Ovary (tissue), 9 donors: ENCODE measurements around the gene NPRL2. TPM values are rescaled to one million over a fixed set of nuclear protein-coding genes. Genes with fewer than 3 reads are reported as not detected.

Experiments used
- DNase-seq, 5 donors: peaks; one replicate each; pipeline ENCODE4 v3.0.0-alpha.2; 2019 to 2020
- H3K27ac ChIP-seq, 2 donors: fragments of 200-600 bp; one replicate each; pipeline versions ENCODE4 v1.5.1 to v1.8.0; 2019 to 2022
- H3K27me3 ChIP-seq: fragments of 200-600 bp; one replicate; pipeline ENCODE4 v1.8.0; 2022
- H3K36me3 ChIP-seq: fragments of 200-600 bp; sonication (generic); one replicate; pipeline ENCODE4 v1.5.1; 2019
- H3K4me1 ChIP-seq: one replicate; pipeline ENCODE4 v1.8.1; 2013; ENCODE audit warnings: mild to moderate bottlenecking, moderate library complexity; ENCODE audit not compliant: insufficient read depth
- H3K4me3 ChIP-seq: fragments of 200-600 bp; sonication (generic); one replicate; pipeline ENCODE4 v1.5.1; 2017
- H3K9me3 ChIP-seq, 2 donors: fragments of 200-600 bp in 1 of 2; sonication (generic) in 1 of 2; one replicate each; pipeline versions ENCODE4 v1.5.1 to v1.8.1; 2013 to 2019; ENCODE audit warnings: mild to moderate bottlenecking in 1 of 2, moderate library complexity in 1 of 2
- CTCF ChIP-seq, 3 donors: fragments of 450-650 bp in 2 of 3; fragments of 200-600 bp in 1 of 3; IDR thresholded peaks; one replicate each; pipeline versions ENCODE4 v1.5.1 to v1.8.0; 2016 to 2022; ENCODE audit warnings: antibody characterized with exemption in 3 of 3, mild to moderate bottlenecking in 1 of 3
- EP300 ChIP-seq: sonication (generic); formaldehyde crosslinking; IDR thresholded peaks from one replicate; pipeline ENCODE4 v1.6.1; 2017; ENCODE audit warnings: antibody characterized with exemption
- POLR2A ChIP-seq: fragments of 450-650 bp; IDR thresholded peaks from one replicate; pipeline ENCODE4 v1.6.1; 2017; ENCODE audit warnings: antibody characterized with exemption, mild to moderate bottlenecking, moderate library complexity
- WGBS, 3 donors: extraction: QIAGEN DNeasy Blood & Tissue Kit in 1 of 3; methylation state at CpG; one replicate each; pipeline versions ENCODE4 v1.1.5 to v1.1.7; 2013 to 2017; 5-methylcytosine and 5-hydroxymethylcytosine counted together
- intact Hi-C, 4 donors: fragments of 100-400 bp; cut with DNase I; formaldehyde crosslinking; loops; one replicate each; pipeline versions ENCODE4 v1.11.0 to v1.15.1; 2022 to 2023
- polyA plus RNA-seq, 2 donors: library from polyadenylated mRNA; stranded (reverse); fragments of 200-250 nt in 1 of 2; fragments of 350-450 nt in 1 of 2; fragmentation: Illumina TruSeq in 1 of 2; extraction: RNeasy Lipid Tissue Mini Kit (QIAGEN cat#74804) in 1 of 2; gene quantifications; one replicate each; pipeline ENCODE4 v1.2.3, GENCODE V29; 2013 to 2014
- total RNA-seq, 7 donors: library from RNA; depleted of rRNA in 2 of 7; stranded (reverse); fragments of >200 nt in 2 of 7; fragmentation: NEBNext Ultra II Directional in 3 of 7; extraction: Animal tissue kit (Norgen Biotek cat#: 25700) in 3 of 7; gene quantifications; one replicate each; pipeline versions ENCODE4 v1.1.0 to v1.2.4, GENCODE V29; 2016 to 2023
- donor health status: DM: no; HTN: no; CAD: no; lungs with moderate emphysema.
- donor health status: DM: no; HTN: no; CAD: no.
- donor health status: Bipolar disorder and iron deficiency.
- donor health status: DM: yes; HTN: yes; CAD: no.
- donor health status: DM: no; HTN: no; CAD: no.
- donor health status: DM: yes; HTN: yes; CAD: no.

Gene NPRL2
- total and polyA plus RNA-seq, 9 donors: 19.4 to 26.3 (median 21.9) TPM

DNA sequence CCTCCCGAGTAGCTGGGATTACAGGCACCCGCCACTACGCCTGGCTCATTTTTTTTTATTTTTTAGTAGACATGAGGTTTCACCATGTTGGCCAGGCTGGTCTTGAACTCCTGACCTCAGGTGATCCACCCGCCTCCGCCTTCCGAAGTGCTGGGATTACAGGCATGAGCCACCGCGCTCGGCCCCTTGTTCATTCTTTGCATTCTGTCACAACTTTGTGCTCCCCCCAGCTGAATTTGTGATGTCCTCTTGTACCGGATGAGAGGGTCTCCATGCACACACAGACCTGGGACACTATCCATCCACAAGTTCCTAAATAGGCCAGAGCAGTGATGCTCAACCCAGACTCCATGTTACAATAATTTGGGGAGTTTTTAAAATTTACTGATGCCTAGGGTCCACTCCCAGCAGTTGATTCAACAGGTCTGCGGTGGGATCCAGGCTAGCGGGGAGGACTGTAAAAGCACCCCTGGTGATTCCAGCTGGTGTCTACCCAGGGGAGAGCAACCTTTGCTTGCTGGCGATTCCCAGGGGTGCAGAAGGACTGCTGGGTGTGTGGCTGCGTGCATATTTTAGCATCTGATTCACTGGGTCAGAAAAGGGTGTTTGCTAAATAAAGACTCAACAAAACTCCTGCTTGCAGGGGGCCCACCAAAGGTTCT lies 11.0 kb downstream of the NPRL2 start:
- Histone ChIP-seq H3K27ac (peak overlapping the region in 1 of 2 donors; percentile 21), H3K4me3 (peak overlapping the region; percentile 56), H3K27me3 (no peaks in the 10 kb centered on the region), H3K36me3 (no peaks in the 10 kb centered on the region), H3K9me3 (no peaks in the 10 kb centered on the region), H3K4me1 (peaks cover 13% of the 10 kb centered on the region)
- intact Hi-C loops: no loop called here
- TF ChIP-seq POLR2A (no peak), EP300 (no peak), CTCF (IDR thresholded peaks at IDR 0.05) (no peak)
- WGBS, 3 donors: 81 to 86% (median 82%) methylated on average over 14 of the region's 14 CpGs
- peak in 1 of 5 donors; percentile 42 for DNase-seq

DNA sequence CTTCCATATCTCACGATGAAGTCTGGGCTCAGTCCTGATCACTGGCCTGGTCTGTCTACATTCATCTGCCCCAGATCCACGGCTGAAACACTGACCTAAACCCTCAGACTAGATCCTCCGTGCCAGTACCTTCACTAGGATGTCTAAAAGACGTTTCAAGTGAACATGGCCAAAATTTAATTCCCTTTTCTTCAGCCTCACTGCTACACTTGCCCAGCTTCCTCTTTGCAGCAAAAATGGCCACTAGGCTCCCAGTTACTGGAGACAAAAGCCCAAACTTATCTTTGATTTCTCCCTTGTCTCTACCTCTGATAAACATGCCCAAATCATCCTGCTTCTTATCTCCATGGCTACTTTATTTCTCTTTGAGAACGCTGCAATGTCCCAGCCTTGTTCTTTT lies 11.6 kb downstream of the NPRL2 start:
- TF ChIP-seq POLR2A (no peak), CTCF (IDR thresholded peaks at IDR 0.05) (no peak), EP300 (no peak)
- Histone ChIP-seq H3K27me3 (no peaks in the 10 kb centered on the region), H3K9me3 (no peaks in the 10 kb centered on the region), H3K4me3 (no peak overlapping the region), H3K4me1 (peaks cover 14% of the 10 kb centered on the region), H3K36me3 (no peaks in the 10 kb centered on the region), H3K27ac (no peak overlapping the region)
- DNase-seq: no peak
- 74 to 77% (median 75%) methylated on average over 5 of the region's 5 CpGs for WGBS, 3 donors
- intact Hi-C loops: no loop called here

DNA sequence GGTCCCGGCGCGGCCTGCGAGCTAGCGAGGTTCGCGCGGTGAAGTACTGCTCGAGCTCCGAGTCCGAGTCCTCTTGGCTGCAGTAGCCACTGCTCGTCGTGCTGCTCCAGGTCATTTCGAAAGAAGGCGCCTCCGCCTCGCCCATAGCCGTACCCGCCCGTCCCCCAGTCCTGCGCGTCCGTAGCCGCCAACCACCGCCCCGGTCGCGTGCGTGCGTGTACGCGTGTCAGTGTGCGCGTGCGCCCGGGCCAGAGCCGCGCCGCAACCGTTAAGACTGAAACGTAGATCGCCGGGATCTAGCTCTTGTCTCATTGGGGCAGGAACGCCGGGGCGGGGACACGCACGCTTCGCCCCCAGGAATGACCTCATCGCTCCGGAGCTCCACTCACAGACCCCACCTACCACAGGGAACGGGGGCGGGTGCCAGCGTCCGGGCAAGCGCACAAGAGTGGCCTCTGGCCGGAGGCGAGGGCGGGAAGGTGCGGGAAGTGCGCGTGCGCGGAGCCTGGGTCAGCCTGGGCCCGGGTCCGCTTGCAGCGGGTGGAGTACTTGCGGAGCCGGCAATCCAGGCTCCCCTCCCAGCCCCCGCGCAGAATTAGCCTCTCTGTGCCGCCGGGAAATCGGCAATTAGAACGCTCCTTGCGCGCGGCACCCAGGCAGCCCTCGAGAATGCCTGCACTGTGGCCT lies 13.3 kb downstream of the NPRL2 start:
- peak; percentile 84 for TF ChIP-seq POLR2A
- peak; percentile 73 for TF ChIP-seq EP300
- TF ChIP-seq CTCF (IDR thresholded peaks at IDR 0.05): peak in 1 of 3 donors; percentile 41
- H3K9me3 ChIP-seq: no peaks in the 10 kb centered on the region
- peak; percentile 99 for DNase-seq
- peak overlapping the region; percentile 82 for H3K4me3 ChIP-seq
- peak overlapping the region; percentile 91 to 93 for H3K27ac ChIP-seq
- no peaks in the 10 kb centered on the region for H3K27me3 ChIP-seq
- H3K4me1 ChIP-seq: peaks cover 16% of the 10 kb centered on the region
- WGBS, 3 donors: 0% methylated on average over 42 to 79 of the region's 79 CpGs
- intact Hi-C loops: no loop called here
- H3K36me3 ChIP-seq: no peaks in the 10 kb centered on the region

DNA sequence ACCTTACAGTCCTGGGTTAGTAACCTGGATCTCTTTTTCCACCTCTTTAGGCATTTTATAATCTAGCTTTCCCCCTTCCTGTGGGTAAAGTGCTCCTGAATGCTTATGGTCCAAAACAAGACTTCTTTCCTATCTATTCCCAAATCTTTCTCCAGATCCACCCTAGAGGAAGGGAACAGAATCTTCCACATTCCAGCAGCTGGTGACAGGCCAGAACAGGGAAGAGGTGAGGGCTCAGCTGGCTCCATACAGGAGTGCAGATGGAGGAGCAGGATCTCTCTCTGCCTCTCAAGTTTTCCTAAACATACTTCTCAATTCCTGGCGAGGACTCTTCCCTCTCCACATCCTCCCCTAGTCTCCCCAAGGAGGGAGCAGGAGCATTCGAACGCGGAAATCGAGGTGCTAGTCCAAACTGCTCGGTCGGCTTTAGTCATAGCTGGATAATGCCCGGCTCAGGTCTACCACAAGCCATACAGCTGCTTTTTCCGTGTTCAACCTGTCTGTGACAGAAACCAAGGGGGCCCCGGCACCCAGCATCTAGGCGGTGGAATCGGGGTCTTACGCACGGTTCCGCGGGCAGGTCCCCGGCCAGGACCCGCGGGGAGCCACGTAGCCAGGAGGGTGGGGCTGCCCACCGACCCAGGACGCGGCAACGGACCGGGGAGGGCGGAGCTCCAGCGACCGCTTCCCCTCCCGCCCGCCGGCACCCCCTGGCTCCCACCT lies 14.0 kb downstream of the NPRL2 start:
- 0 to 1% (median 1%) methylated on average over 15 to 31 of the region's 31 CpGs for WGBS, 3 donors

More for the DNA sequence above, 14.0 kb downstream of the NPRL2 start:
- no peaks in the 10 kb centered on the region for H3K9me3 ChIP-seq
- peak overlapping the region; percentile 82 for H3K4me3 ChIP-seq
- H3K27me3 ChIP-seq: no peaks in the 10 kb centered on the region
- DNase-seq: no peak
- H3K4me1 ChIP-seq: peaks cover 16% of the 10 kb centered on the region
- H3K36me3 ChIP-seq: no peaks in the 10 kb centered on the region
- intact Hi-C loops: no loop called here
- H3K27ac ChIP-seq: peak overlapping the region; percentile 83 to 91
- TF ChIP-seq EP300: no peak
- TF ChIP-seq CTCF (IDR thresholded peaks at IDR 0.05): no peak
- TF ChIP-seq POLR2A: no peak
